Measurements from ENCODE around the gene AS3MT.

GRCh38 chr10:102850025-102850518 is 19.2 kb upstream of the AS3MT start:
- TF ChIP-seq ZBTB11 (CRISPR knock-in tag; IDR thresholded peaks at IDR 0.05) (no peak), EZH2 (IDR thresholded peaks at IDR 0.05; ENCODE audit: borderline replicate concordance, control insufficient read depth, low read depth, low read length) (no peak), SIN3A (IDR thresholded peaks at IDR 0.05; ENCODE audit: low read depth, low read length) (no peak), POLR2AphosphoS5 (IDR thresholded peaks at IDR 0.05; ENCODE audit: low read length) (no peak), PBX3 (IDR thresholded peaks at IDR 0.05; ENCODE audit: insufficient replicate concordance, low read depth, low read length) (no peak), RAD21 (IDR thresholded peaks at IDR 0.05; ENCODE audit: insufficient read depth, low read depth, low read length) (no peak), SP1 (IDR thresholded peaks at IDR 0.05; ENCODE audit: low read depth, low read length) (no peak), SIX5 (IDR thresholded peaks at IDR 0.05; ENCODE audit: low read depth, low read length, severe bottlenecking) (no peak), POLR2A (IDR thresholded peaks at IDR 0.05; ENCODE audit: low read depth, low read length) (no peak), BCL3 (IDR thresholded peaks at IDR 0.05; ENCODE audit: borderline replicate concordance, insufficient read depth, low read depth, low read length, poor library complexity, severe bottlenecking) (no peak), KAT2A (conservative IDR thresholded peaks at IDR 0.05; ENCODE audit: control insufficient read depth, low read depth, low read length) (no peak), HSF1 (IDR thresholded peaks at IDR 0.05; ENCODE audit: low read depth, low read length) (no peak), NFYA (IDR thresholded peaks at IDR 0.05; ENCODE audit: borderline replicate concordance, low read depth, low read length) (no peak)
